CD4-positive, alpha-beta memory T cell (primary cell): ENCODE measurements around the gene ACTR3. TPM values are rescaled to one million over a fixed set of nuclear protein-coding genes. Genes with fewer than 3 reads are reported as not detected.
A peak's percentile ranks its signal among the peaks of the same experiment; 100 is the strongest.

ENCODE experiments used
- CTCF ChIA-PET: fragments of 350-600 bp; sonication (Branson Sonifier 250); formaldehyde crosslinking; loops from one replicate; lab custom pipeline; 2021; ENCODE audit warnings: inconsistent platforms; ENCODE audit not compliant: partially characterized antibody; lab: Charles Lee
- POLR2A ChIA-PET: fragments of 350-600 bp; sonication (Branson Sonifier 250); formaldehyde crosslinking; loops from one replicate; lab custom pipeline; 2021; ENCODE audit not compliant: partially characterized antibody; lab: Charles Lee
- DNase-seq, 5 donors: peaks; one replicate each; pipeline versions ENCODE4 v3.0.0 to v3.0.0-alpha.2; 2020 to 2022; ENCODE audit warnings: mixed read lengths in 1 of 5
- H3K27ac ChIP-seq: one replicate; pipeline ENCODE4 v1.7.0; 2013; ENCODE audit warnings: low read depth, low read length
- H3K27me3 ChIP-seq: 2 replicates; pipeline ENCODE4 v1.7.0; 2013; ENCODE audit warnings: mild to moderate bottlenecking, low read length, moderate library complexity; ENCODE audit not compliant: insufficient read depth
- H3K36me3 ChIP-seq: 2 replicates; pipeline ENCODE4 v1.7.0; 2013; ENCODE audit warnings: mild to moderate bottlenecking, low read length, moderate library complexity; ENCODE audit not compliant: insufficient read depth
- H3K4me1 ChIP-seq: 2 replicates; pipeline ENCODE4 v1.7.0; 2013; ENCODE audit warnings: mild to moderate bottlenecking, low read length, moderate library complexity; ENCODE audit not compliant: insufficient read depth
- H3K4me3 ChIP-seq, 2 donors: one replicate each; pipeline ENCODE4 v1.7.0; 2013; ENCODE audit warnings: low read length in 2 of 2, mild to moderate bottlenecking in 1 of 2
- H3K9me3 ChIP-seq, 2 donors: one replicate each; pipeline ENCODE4 v1.7.0; 2013; ENCODE audit warnings: low read length in 2 of 2, control low read depth in 1 of 2; ENCODE audit not compliant: control insufficient read depth in 1 of 2
- H3K27ac Mint-ChIP-seq, 7 donors: one replicate each; pipeline ENCODE4 v1.8.0; 2020 to 2021; ENCODE audit warnings: mixed read lengths in 7 of 7, mild to moderate bottlenecking in 6 of 7, inconsistent platforms in 3 of 7, moderate library complexity in 3 of 7
- H3K27me3 Mint-ChIP-seq, 2 donors: one replicate each; pipeline ENCODE4 v1.8.0; 2020 to 2021; ENCODE audit warnings: mixed read lengths in 2 of 2
- H3K36me3 Mint-ChIP-seq, 2 donors: one replicate each; pipeline ENCODE4 v1.8.0; 2020 to 2021; ENCODE audit warnings: mixed read lengths in 2 of 2, inconsistent platforms in 1 of 2, mild to moderate bottlenecking in 1 of 2
- H3K4me1 Mint-ChIP-seq, 4 donors: one replicate each; pipeline ENCODE4 v1.8.0; 2020 to 2021; ENCODE audit warnings: mixed read lengths in 4 of 4, mild to moderate bottlenecking in 1 of 4
- H3K4me3 Mint-ChIP-seq, 8 donors: one replicate each; pipeline ENCODE4 v1.8.0; 2020 to 2021; ENCODE audit warnings: mixed read lengths in 8 of 8, mild to moderate bottlenecking in 7 of 8, moderate library complexity in 6 of 8, inconsistent platforms in 3 of 8
- H3K9me3 Mint-ChIP-seq, 8 donors: one replicate each; pipeline ENCODE4 v1.8.0; 2020 to 2021; ENCODE audit warnings: mixed read lengths in 8 of 8, mild to moderate bottlenecking in 5 of 8, inconsistent platforms in 3 of 8, moderate library complexity in 1 of 8
- intact Hi-C: fragments of 100-400 bp; cut with micrococcal nuclease; formaldehyde crosslinking; loops from one replicate; pipeline ENCODE4 v1.15.1; 2023
- polyA plus RNA-seq, 2 donors: library from polyadenylated mRNA; unstranded; fragments of 300-500 nt; fragmentation: Illumina TruSeq; gene quantifications; one replicate each; pipeline ENCODE4 v1.2.3, GENCODE V29; 2021
- total RNA-seq, 2 experiments: library from RNA; stranded (reverse); gene quantifications; one replicate each; pipeline ENCODE4 v1.2.3, GENCODE V29; 2021

Gene ACTR3
- total and polyA plus RNA-seq, 4 experiments from 2014 or later = 247 to 567 (median 396) TPM

DNA sequence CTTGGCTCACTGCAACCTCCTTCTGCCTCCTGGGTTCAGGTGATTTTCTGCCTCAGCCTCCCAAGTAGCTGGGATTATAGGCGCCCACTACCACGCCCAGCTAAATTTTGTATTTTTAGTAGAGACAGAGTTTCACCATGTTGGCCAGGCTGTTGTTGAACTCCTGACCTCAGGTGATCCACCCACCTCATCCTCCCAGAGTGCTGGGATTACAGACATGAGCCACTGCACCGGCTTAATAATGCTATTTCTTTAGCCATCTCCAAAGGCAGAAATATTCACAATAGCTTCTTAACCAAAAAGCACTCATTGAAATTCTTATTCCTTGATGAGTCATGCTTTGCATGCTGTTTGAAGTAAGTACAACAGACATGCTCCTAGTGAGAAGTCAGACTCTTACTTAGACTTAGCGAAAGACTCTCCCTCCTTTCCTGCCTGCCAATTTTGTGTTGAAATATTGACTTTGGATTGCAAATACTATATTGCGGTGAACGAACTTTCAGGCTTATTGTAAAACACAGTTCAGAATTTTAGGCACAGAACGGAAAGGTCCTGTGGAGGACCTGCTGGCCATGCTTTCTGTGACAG, 4.4 kb downstream of the ACTR3 start:
- Histone ChIP-seq H3K4me1 (peaks cover 79% of the 10 kb centered on the region), H3K27me3 (no peaks in the 10 kb centered on the region), H3K27ac (peak overlapping the region; percentile 30), H3K36me3 (no peaks in the 10 kb centered on the region), H3K4me3 (peak overlapping the region; percentile 0 to 31), H3K9me3 (no peaks in the 10 kb centered on the region)
- Mint-ChIP-seq H3K27me3 (no peaks in the 10 kb centered on the region), H3K9me3 (no peaks in the 10 kb centered on the region), H3K36me3 (peaks cover 20 to 56% of the 10 kb centered on the region in 2 donors), H3K4me3 (peak overlapping the region; percentile 72 to 100 (median 84)), H3K27ac (peak overlapping the region; percentile 65 to 89 (median 81)), H3K4me1 (peaks cover 69 to 88% (median 75%) of the 10 kb centered on the region in 4 donors)
- POLR2A ChIA-PET = interaction anchor here (1.0 to 3.3 kb wide), 4 partner anchors 16 to 138 kb away, joined by 6 to 18 read pairs (median 8); partner anchors contain the start of gene SLC35F5
- CTCF ChIA-PET = interaction anchor here (1.2 to 1.6 kb wide), 4 partner anchors 13 to 138 kb away, joined by 3 to 4 read pairs (median 4); partner anchors contain the start of gene SLC35F5
- intact Hi-C loops = loop anchor here (1.0 to 5.0 kb wide), 3 partner anchors 12 to 58 kb away; no protein-coding TSS in a partner anchor
- DNase-seq = peak in 1 of 5 donors; percentile 31

DNA sequence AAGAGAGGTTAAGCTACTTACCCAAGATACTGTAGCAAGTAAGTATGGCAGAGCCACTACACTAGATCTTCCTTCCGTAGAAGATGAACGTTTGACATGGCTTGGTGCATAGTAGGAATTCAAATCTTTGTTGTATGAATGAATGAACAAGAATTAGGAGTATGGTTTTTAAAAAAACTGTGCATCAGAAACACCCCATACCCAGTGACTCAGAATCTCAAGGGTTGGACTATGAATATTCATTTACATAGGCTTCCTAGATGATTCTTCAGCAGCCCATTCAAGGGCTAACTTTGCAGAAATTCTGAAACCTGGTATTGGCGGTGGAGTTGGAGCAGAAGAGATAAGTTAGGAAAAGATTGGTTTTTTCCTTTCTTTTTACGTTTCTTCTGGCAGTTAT, 5.4 kb downstream of the ACTR3 start:
- intact Hi-C loops = no loop called here
- peak in 1 of 5 donors; percentile 42 for DNase-seq
- Histone ChIP-seq H3K27ac (peak overlapping the region; percentile 17), H3K4me1 (peaks cover 88% of the 10 kb centered on the region), H3K4me3 (peak overlapping the region; percentile 9 to 15), H3K36me3 (no peaks in the 10 kb centered on the region), H3K27me3 (no peaks in the 10 kb centered on the region), H3K9me3 (no peaks in the 10 kb centered on the region)
- Mint-ChIP-seq H3K27me3 (no peaks in the 10 kb centered on the region), H3K4me3 (peak overlapping the region; percentile 72 to 100 (median 84)), H3K9me3 (no peaks in the 10 kb centered on the region), H3K27ac (peak overlapping the region; percentile 43 to 89 (median 85)), H3K36me3 (peaks cover 20 to 51% of the 10 kb centered on the region in 2 donors), H3K4me1 (peaks cover 77 to 93% (median 82%) of the 10 kb centered on the region in 4 donors)
- ChIA-PET POLR2A (interaction anchor here (1.0 to 3.3 kb wide), 2 partner anchors 38 to 139 kb away, joined by 6 to 18 read pairs; partner anchors contain the start of gene SLC35F5), CTCF (interaction anchor here (1.2 kb wide), 1 partner anchor 70 kb away, joined by 5 read pairs; no protein-coding TSS in a partner anchor)

DNA sequence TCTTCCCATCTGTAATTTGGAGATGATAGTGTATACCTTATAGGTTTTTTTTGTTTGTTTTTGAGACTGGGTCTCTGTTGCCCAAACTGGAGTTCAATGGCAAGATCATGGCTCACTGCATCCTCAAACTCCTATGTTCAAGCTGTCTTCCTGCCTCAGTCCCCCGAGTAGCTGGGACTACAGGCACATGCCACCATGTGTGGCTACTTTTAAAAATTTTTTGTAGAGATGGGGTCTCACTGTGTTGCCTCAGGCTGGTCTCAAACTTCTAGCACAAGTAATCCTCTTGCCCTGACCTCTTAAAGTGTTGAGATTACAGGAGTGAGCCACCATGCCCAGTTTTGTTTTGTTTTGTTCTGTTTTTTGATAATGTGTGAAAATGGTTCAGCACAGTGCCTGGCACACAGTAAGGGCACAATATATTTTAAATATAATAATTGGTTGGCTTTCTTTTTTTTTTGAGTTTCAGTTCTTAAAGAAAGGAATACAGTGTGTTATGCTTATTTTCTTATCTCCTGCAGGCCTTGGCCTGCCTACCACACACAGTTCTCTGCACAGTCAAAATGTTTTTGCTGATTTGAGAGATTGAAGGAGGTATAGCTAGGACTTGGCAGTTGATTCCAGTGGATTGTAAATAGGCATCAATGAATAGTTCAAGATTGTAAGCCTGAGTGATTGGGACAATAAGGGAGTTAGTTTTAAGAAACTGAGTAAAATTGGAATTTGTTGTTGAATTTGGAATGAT, 6.1 kb downstream of the ACTR3 start:
- Mint-ChIP-seq H3K9me3 (no peaks in the 10 kb centered on the region), H3K4me1 (peaks cover 82 to 96% (median 88%) of the 10 kb centered on the region in 4 donors), H3K27me3 (no peaks in the 10 kb centered on the region), H3K36me3 (peaks cover 18 to 51% of the 10 kb centered on the region in 2 donors), H3K4me3 (peak overlapping the region; percentile 75 to 100 (median 84)), H3K27ac (peak overlapping the region; percentile 67 to 89 (median 85))
- peak overlapping the region; percentile 17 for H3K27ac ChIP-seq
- CTCF ChIA-PET = interaction anchor here (1.2 to 1.4 kb wide), 2 partner anchors 17 to 69 kb away, joined by 5 read pairs; no protein-coding TSS in a partner anchor
- intact Hi-C loops = no loop called here
- no peaks in the 10 kb centered on the region for H3K36me3 ChIP-seq
- peaks cover 95% of the 10 kb centered on the region for H3K4me1 ChIP-seq
- POLR2A ChIA-PET = interaction anchor here (1.1 to 3.3 kb wide), 5 partner anchors 9 to 139 kb away, joined by 3 to 18 read pairs (median 4); partner anchors contain the start of gene SLC35F5
- H3K4me3 ChIP-seq = peak overlapping the region in 1 of 2 donors; percentile 9
- no peaks in the 10 kb centered on the region for H3K9me3 ChIP-seq
- DNase-seq = no peak
- no peaks in the 10 kb centered on the region for H3K27me3 ChIP-seq

DNA sequence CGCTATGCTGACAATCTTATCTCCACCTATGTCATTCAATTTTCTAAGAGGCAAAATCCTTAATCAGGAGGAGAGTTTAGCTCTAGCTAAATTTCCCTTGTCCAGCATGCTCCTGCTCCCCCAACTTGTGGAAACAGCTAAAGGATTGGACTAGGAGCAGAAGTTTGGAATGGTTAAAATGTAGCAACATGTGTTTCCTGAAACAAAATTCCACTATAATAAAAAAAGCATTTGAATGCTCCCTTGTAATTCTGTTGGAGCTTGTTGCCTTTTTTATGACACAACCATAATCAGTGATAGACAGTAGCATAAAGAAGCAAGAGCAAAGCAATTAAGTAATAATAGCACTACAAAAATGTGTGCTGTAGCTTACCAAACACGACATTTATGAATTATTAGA, 6.9 kb downstream of the ACTR3 start:
- Histone ChIP-seq H3K36me3 (no peaks in the 10 kb centered on the region), H3K27ac (no peak overlapping the region), H3K9me3 (no peaks in the 10 kb centered on the region), H3K4me3 (peak overlapping the region in 1 of 2 donors; percentile 1), H3K27me3 (no peaks in the 10 kb centered on the region), H3K4me1 (peaks cover 100% of the 10 kb centered on the region)
- Mint-ChIP-seq H3K27me3 (no peaks in the 10 kb centered on the region), H3K36me3 (peaks cover 16 to 48% of the 10 kb centered on the region in 2 donors), H3K4me3 (peak overlapping the region; percentile 13 to 100 (median 80)), H3K9me3 (no peaks in the 10 kb centered on the region), H3K4me1 (peaks cover 83 to 96% (median 92%) of the 10 kb centered on the region in 4 donors), H3K27ac (peak overlapping the region in 5 of 7 donors; percentile 2 to 89 (median 71))
- intact Hi-C loops = no loop called here
- DNase-seq = no peak
- ChIA-PET POLR2A (interaction anchor here (1.1 to 1.4 kb wide), 4 partner anchors 10 to 39 kb away, joined by 3 to 5 read pairs (median 4); no protein-coding TSS in a partner anchor), CTCF (interaction anchor here (0.7 to 1.4 kb wide), 2 partner anchors 17 to 457 kb away, joined by 5 read pairs; no protein-coding TSS in a partner anchor)

DNA sequence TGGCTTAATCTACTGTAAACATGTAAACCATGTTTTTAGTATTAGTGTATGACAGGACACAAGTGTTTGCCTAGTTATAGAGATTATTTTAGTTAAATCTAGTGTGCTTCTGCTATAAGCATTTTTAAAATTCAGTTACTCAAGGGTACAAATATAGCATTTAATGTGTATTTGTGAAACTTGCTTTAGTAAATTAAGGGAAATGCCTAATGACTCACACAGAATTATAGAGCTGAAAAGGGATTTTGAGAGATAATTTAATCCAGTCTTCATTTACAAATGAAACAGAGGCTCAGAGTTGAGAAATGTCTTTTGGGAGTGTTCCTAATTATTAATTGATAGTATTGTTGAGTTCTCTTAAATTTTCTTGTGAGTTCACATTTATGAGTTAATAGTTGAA, 8.2 kb downstream of the ACTR3 start:
- ChIA-PET CTCF (no interaction called here), POLR2A (interaction anchor here (1.1 to 1.5 kb wide), 2 partner anchors 11 to 12 kb away, joined by 3 to 4 read pairs; no protein-coding TSS in a partner anchor)
- Mint-ChIP-seq H3K36me3 (peaks cover 14 to 39% of the 10 kb centered on the region in 2 donors), H3K4me1 (peaks cover 82 to 96% (median 92%) of the 10 kb centered on the region in 4 donors), H3K27me3 (no peaks in the 10 kb centered on the region), H3K9me3 (no peaks in the 10 kb centered on the region), H3K27ac (peak overlapping the region; percentile 5 to 89 (median 53)), H3K4me3 (peak overlapping the region; percentile 46 to 98 (median 76))
- no peak for DNase-seq
- intact Hi-C loops = no loop called here
- Histone ChIP-seq H3K27me3 (no peaks in the 10 kb centered on the region), H3K4me3 (no peak overlapping the region), H3K36me3 (no peaks in the 10 kb centered on the region), H3K9me3 (no peaks in the 10 kb centered on the region), H3K27ac (no peak overlapping the region), H3K4me1 (peaks cover 100% of the 10 kb centered on the region)

DNA sequence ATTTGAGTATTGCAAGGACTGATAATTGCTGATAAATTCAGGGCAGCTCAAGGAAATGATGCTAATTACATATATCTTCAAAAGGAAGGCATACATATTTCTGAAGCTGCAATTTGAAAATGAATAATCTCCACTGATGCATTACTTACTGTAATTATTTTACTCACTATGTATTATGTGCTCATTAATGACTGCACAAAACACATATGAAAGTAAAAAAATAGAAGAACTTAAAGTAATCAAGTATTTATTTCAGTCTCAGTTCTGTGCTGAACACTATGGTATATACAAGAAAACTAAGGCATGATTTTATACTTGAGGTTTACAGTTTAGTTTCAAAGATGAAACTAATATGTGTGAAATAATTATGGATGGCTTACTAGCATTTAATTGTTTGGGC, 9.3 kb downstream of the ACTR3 start:
- Mint-ChIP-seq H3K4me3 (peak overlapping the region in 7 of 8 donors; percentile 9 to 72 (median 61)), H3K4me1 (peaks cover 82 to 96% (median 89%) of the 10 kb centered on the region in 4 donors), H3K27ac (peak overlapping the region in 5 of 7 donors; percentile 2 to 57 (median 13)), H3K27me3 (no peaks in the 10 kb centered on the region), H3K9me3 (no peaks in the 10 kb centered on the region), H3K36me3 (peaks cover 9 to 31% of the 10 kb centered on the region in 2 donors)
- no peak overlapping the region for H3K4me3 ChIP-seq
- intact Hi-C loops = no loop called here
- ChIA-PET CTCF (no interaction called here), POLR2A (interaction anchor here (1.3 to 2.0 kb wide), 3 partner anchors 10 to 143 kb away, joined by 3 to 12 read pairs (median 4); partner anchors contain the start of gene SLC35F5)
- H3K27me3 ChIP-seq = no peaks in the 10 kb centered on the region
- peaks cover 100% of the 10 kb centered on the region for H3K4me1 ChIP-seq
- no peaks in the 10 kb centered on the region for H3K9me3 ChIP-seq
- H3K36me3 ChIP-seq = no peaks in the 10 kb centered on the region
- no peak for DNase-seq
- H3K27ac ChIP-seq = no peak overlapping the region
